Measurements from ENCODE around the gene GCN1. TPM values are rescaled to one million over a fixed set of nuclear protein-coding genes. Genes with fewer than 3 reads are reported as not detected.

The GCN1 gene
- total and polyA plus RNA-seq, 2 of the 8 experiments (the other 6 are each of a cell fraction or from before 2014, with no cell fraction given): 61.4 to 133 TPM

DNA sequence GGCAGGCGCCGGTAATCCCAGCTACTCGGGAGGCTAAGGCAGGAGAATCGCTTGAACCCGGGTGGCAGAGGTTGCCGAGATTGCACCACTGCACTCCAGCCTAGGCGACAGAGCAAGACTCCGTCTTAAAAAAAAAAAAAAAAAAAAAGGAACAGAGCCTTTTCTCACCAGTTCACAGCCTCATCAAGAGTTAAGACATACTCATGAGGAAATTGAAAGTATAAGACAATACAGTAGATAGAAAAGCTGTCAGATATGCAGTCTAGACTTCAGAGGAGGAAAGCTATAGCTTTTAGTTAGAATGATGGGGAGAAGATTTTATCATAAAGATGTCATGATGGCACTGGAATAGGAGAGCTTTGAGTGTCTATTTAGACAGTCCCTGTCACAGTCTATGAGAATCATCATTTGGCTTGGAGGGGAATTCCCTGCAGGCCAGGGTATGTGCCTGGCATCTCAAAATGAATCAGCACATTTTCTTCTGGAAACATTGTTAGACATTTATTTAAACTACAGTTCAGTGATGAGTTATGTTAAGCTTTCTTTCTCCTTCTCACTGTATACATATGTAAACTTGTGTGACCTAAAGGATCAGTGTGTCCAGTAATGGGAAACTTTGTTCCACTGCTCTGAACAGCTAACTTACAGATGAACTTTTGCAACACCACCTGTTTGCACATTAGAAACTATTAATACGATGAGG lies 75.1 kb downstream of the GCN1 start (continued):
- TF ChIP-seq, protein P1, sequence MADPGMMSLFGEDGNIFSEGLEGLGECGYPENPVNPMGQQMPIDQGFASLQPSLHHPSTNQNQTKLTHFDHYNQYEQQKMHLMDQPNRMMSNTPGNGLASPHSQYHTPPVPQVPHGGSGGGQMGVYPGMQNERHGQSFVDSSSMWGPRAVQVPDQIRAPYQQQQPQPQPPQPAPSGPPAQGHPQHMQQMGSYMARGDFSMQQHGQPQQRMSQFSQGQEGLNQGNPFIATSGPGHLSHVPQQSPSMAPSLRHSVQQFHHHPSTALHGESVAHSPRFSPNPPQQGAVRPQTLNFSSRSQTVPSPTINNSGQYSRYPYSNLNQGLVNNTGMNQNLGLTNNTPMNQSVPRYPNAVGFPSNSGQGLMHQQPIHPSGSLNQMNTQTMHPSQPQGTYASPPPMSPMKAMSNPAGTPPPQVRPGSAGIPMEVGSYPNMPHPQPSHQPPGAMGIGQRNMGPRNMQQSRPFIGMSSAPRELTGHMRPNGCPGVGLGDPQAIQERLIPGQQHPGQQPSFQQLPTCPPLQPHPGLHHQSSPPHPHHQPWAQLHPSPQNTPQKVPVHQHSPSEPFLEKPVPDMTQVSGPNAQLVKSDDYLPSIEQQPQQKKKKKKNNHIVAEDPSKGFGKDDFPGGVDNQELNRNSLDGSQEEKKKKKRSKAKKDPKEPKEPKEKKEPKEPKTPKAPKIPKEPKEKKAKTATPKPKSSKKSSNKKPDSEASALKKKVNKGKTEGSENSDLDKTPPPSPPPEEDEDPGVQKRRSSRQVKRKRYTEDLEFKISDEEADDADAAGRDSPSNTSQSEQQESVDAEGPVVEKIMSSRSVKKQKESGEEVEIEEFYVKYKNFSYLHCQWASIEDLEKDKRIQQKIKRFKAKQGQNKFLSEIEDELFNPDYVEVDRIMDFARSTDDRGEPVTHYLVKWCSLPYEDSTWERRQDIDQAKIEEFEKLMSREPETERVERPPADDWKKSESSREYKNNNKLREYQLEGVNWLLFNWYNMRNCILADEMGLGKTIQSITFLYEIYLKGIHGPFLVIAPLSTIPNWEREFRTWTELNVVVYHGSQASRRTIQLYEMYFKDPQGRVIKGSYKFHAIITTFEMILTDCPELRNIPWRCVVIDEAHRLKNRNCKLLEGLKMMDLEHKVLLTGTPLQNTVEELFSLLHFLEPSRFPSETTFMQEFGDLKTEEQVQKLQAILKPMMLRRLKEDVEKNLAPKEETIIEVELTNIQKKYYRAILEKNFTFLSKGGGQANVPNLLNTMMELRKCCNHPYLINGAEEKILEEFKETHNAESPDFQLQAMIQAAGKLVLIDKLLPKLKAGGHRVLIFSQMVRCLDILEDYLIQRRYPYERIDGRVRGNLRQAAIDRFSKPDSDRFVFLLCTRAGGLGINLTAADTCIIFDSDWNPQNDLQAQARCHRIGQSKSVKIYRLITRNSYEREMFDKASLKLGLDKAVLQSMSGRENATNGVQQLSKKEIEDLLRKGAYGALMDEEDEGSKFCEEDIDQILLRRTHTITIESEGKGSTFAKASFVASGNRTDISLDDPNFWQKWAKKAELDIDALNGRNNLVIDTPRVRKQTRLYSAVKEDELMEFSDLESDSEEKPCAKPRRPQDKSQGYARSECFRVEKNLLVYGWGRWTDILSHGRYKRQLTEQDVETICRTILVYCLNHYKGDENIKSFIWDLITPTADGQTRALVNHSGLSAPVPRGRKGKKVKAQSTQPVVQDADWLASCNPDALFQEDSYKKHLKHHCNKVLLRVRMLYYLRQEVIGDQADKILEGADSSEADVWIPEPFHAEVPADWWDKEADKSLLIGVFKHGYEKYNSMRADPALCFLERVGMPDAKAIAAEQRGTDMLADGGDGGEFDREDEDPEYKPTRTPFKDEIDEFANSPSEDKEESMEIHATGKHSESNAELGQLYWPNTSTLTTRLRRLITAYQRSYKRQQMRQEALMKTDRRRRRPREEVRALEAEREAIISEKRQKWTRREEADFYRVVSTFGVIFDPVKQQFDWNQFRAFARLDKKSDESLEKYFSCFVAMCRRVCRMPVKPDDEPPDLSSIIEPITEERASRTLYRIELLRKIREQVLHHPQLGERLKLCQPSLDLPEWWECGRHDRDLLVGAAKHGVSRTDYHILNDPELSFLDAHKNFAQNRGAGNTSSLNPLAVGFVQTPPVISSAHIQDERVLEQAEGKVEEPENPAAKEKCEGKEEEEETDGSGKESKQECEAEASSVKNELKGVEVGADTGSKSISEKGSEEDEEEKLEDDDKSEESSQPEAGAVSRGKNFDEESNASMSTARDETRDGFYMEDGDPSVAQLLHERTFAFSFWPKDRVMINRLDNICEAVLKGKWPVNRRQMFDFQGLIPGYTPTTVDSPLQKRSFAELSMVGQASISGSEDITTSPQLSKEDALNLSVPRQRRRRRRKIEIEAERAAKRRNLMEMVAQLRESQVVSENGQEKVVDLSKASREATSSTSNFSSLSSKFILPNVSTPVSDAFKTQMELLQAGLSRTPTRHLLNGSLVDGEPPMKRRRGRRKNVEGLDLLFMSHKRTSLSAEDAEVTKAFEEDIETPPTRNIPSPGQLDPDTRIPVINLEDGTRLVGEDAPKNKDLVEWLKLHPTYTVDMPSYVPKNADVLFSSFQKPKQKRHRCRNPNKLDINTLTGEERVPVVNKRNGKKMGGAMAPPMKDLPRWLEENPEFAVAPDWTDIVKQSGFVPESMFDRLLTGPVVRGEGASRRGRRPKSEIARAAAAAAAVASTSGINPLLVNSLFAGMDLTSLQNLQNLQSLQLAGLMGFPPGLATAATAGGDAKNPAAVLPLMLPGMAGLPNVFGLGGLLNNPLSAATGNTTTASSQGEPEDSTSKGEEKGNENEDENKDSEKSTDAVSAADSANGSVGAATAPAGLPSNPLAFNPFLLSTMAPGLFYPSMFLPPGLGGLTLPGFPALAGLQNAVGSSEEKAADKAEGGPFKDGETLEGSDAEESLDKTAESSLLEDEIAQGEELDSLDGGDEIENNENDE (IDR thresholded peaks at IDR 0.05; ENCODE audit: insufficient replicate concordance, low read length): no peak

Data from H1 (cell line).